NCI-H1048 (cell line): Measurements from ENCODE around the gene SCN7A.
A peak's percentile ranks its signal among the peaks of the same experiment; 100 is the strongest.
"Not testable (repeated sequence)": the region's sequence is repeated elsewhere in the genome, so short reads cannot be mapped to it uniquely, and the experiment has no call there.

Experiments used
- DNase-seq: peaks from one replicate; lab custom pipeline; 2025; lab: John Stamatoyannopoulos, UW

The SCN7A gene

GRCh38 chr2:166494140-166494624 lies at the start of gene SCN7A:
Gene SCN7A (minus strand): TSS chr2:166494249. CDS start chr2:166477696, 16,553 bp downstream.
- no peak for DNase-seq

DNA sequence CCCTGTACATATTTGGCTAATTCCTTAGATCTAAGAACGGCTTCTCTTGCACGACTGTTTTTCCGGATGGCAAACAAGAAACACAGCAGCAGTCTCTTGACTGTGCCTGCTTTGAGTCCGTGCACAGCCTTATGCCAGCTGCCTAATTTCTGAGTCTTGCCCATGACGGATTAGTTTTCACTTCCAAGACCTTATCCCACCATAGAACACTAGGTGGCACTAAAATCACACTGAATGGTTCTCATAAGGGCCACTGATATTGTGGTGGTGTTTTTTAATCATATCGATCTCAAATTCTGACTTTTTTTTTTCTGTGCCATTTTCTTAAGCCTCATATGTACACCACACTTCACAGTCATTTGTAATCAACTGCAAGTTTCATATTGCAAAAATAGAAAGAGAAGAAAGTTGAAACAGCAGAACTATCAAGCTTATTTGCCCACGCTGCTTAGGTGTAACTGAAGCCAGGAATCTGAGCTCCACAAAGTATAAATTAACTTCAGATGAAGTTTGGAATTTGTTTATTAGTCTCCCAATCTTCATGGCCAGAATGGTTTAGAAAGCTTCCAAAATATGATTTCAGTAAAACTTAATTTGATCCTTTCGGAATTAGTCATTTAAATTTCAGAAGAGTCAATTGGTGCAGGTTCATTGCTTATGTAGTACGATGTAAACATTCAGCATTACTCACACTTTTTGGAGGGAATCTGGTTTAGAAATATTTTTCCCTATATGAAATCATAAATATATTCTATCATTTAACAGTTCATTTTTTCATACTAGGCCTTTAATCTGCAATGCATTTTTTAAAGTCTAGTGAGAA lies 45.5 kb upstream of the SCN7A start:
- peak; percentile 23 for DNase-seq

GRCh38 chr2:166536111-166536510 lies 42.1 kb upstream of the SCN7A start:
- DNase-seq: no peak

DNA sequence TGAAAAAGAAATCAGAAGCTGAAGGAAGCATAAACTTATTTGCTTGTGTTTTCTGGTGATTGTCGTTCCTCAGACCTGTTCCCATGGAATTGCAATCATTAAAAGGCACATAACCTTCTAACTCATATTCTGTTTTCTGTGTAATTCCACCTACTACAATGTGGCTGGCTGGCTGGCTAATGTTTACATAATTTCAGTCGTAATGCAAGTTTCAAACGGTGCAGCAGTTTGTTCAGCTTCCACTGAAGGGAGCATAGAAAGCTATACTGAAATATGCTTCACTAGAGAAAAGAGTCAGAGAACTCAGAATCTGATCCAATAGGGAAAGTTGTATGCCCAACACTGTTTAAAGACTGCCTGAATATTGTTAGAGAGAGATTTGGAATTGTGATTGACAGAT lies 27.1 kb upstream of the SCN7A start:
- DNase-seq: no peak

GRCh38 chr2:166520604-166521003 lies 26.6 kb upstream of the SCN7A start:
- DNase-seq: no peak

GRCh38 chr2:166519391-166519962 lies 25.4 kb upstream of the SCN7A start:
- no peak for DNase-seq

GRCh38 chr2:166518634-166519390 lies 24.8 kb upstream of the SCN7A start:
- DNase-seq: no peak

- no peak for DNase-seq
Measured at GRCh38 chr2:166517533-166518061, 23.5 kb upstream of the SCN7A start.

DNA sequence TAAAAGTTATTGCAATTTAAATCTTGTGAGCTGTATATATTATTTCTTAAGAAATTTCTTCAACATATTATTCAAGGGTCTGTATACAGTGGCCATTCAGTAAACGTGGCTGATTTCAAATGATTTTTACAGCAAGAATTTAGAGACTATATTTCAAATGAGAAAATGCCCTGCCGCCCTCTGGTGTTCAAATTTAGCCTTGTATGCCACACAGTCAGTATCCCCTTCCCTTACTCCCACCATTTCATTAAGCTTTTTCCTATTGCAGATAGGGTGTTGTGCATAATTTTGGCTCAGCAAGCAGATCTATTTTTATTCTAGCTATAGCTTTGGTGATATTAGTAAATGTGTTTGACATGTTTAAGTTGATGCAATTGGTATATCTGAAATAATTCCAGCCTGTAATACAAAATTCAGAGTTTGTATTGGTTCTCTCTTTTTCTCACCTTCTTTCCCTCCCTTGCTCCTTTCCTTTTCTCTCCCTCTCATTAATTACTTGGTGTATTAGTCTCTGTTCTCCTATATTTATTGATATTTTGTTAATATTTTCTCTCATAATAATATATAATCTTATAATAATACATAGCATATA lies 22.8 kb upstream of the SCN7A start:
- no peak for DNase-seq

DNA sequence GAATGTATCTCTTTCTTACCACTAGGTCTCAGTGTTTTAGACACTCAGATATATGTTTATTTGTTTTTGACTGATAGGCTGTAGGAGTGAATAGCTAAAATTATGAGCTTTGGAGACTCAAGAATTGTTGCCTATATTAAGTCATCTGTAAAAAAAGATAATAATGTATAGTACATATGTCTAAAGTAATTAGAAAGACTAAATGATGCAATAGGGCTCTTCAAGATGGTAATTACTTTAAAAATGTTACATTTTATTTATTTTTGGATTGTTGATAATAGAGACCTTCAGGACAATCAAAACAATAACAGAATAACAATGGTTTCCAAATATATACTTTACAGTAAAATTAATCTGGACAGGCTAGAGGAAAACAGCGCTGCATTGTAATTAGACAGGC lies 19.9 kb upstream of the SCN7A start:
- no peak for DNase-seq

DNA sequence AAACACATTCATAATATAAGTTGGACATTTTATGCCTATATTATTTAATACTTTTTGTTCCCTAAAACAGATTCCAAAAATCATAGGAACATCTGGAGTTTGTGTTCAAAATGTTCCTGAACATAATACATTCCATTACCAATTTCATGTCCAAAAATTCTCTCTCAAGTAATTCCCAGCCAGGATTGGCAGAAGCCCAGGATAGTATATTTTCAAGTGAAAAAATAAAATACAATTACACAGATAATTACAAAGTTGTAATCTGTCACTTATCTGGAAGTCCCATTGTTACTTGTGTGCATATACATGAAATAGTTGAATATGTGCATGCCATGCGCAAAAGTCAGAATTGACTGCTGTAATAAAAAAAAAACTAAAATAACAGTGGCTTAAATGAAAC lies 5.2 kb upstream of the SCN7A start:
- DNase-seq: no peak

DNA sequence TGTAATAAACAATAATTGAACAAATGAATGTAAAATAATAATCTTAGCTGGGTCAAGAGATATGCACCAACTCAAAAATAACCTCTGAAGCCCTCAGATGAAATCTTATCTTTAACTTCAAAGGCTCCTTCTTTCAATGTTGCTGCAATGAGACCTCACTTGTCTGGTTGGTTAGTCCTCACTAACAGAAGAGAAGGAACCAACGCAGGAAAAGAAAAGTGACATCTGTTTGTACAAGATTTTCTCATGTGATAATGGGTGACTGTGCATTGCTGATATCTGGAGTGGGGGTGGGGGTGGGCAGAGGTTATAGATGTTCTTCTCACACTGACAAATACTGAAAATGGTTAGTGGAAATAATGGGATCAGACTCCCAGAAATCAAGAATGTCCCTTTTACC lies 2.6 kb downstream of the SCN7A start:
- DNase-seq: no peak

DNA sequence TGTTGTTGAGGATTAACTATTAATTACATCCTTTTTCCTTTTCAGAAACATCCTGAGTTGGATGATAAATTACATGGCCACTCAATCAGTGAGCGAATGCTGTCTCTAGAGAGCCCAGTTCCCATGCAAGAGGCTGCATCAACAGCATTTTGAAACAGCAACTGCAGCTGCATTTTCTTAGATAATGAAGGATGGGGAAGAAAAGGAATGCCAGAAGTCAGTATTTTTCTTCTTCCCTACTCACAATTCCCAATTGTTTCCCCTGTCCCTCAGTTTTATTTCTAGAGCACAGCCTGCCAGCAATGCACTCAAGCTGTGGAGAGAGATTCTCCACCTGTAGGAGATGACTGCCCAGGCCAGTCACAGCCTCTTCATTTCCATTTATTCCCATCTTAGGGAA lies 6.9 kb downstream of the SCN7A start:
- DNase-seq: no peak

- DNase-seq: no peak
Measured at GRCh38 chr2:166485558-166486178, 8.4 kb downstream of the SCN7A start.

DNA sequence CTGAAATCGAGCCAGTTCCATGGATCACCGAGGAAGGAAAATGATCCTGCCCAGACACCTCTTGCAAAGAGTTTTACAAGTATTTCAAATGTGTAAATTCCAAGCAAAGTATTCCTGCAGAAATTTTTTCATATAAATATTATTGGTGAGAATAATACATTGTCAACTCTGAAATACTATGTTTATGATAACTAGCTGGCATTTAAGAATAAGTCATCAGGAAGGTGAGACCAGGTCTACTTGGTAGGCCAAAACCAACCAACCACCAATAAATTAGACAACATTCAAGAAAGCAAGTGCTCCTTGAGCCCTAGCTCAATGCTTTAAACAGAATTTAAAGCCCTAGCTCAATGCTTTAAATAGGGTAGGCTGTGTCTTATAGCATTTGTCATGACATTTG lies 21.7 kb downstream of the SCN7A start:
- no peak for DNase-seq

- DNase-seq: no peak
Measured at GRCh38 chr2:166468124-166469024, 25.7 kb downstream of the SCN7A start.

- no peak for DNase-seq
Measured at GRCh38 chr2:166464187-166464586, 29.9 kb downstream of the SCN7A start.

DNA sequence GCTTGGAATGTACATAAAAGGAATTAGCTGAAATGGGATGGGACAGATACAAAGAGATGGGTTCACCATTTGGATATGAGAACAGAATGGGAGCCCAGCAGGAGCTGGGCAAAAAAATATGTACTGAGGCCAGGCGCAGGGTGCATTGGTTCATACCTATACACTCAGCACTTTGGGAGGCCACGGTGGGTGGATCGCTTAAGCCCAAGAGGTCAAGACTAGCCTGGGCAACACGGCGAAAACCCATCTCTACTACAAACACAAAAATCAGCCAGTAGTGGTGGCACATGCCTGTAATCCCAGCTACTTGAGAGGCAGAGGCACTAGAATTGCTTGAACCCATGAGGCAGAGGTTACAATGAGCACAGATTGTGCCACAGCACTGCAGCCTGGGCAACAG lies 30.4 kb downstream of the SCN7A start:
- no peak for DNase-seq

GRCh38 chr2:166458674-166459073 lies 35.4 kb downstream of the SCN7A start:
- peak; percentile 6 for DNase-seq

- not testable (repeated sequence) for DNase-seq
Measured at GRCh38 chr2:166455823-166456222, 38.2 kb downstream of the SCN7A start.
